ENCODE data around the gene VTI1A.

GRCh38 chr10:112805701-112806100 lies 358.7 kb downstream of the VTI1A start:
- no peak for TF ChIP-seq POLR2A (IDR thresholded peaks at IDR 0.05; ENCODE audit: insufficient read depth in 1 of 2, low read depth in 2 of 2, low read length in 2 of 2)
- no peak for TF ChIP-seq ZNF597 (CRISPR knock-in tag; IDR thresholded peaks at IDR 0.05)
- TF ChIP-seq EP300 (IDR thresholded peaks at IDR 0.05; ENCODE audit: low read depth in 2 of 2, low read length in 2 of 2), result no peak
- TF ChIP-seq EP300 (CRISPR knock-in tag; IDR thresholded peaks at IDR 0.05; ENCODE audit: borderline replicate concordance), result no peak
- no peak for TF ChIP-seq TCF7L2 (IDR thresholded peaks at IDR 0.05; ENCODE audit: low read depth, low read length)
- TF ChIP-seq, protein P1, sequence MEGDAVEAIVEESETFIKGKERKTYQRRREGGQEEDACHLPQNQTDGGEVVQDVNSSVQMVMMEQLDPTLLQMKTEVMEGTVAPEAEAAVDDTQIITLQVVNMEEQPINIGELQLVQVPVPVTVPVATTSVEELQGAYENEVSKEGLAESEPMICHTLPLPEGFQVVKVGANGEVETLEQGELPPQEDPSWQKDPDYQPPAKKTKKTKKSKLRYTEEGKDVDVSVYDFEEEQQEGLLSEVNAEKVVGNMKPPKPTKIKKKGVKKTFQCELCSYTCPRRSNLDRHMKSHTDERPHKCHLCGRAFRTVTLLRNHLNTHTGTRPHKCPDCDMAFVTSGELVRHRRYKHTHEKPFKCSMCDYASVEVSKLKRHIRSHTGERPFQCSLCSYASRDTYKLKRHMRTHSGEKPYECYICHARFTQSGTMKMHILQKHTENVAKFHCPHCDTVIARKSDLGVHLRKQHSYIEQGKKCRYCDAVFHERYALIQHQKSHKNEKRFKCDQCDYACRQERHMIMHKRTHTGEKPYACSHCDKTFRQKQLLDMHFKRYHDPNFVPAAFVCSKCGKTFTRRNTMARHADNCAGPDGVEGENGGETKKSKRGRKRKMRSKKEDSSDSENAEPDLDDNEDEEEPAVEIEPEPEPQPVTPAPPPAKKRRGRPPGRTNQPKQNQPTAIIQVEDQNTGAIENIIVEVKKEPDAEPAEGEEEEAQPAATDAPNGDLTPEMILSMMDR (CRISPR knock-in tag; IDR thresholded peaks at IDR 0.05), result no peak
- TF ChIP-seq HDAC6 (IDR thresholded peaks at IDR 0.05; ENCODE audit: low read depth, low read length), result no peak
- TF ChIP-seq ZNF17 (CRISPR knock-in tag; IDR thresholded peaks at IDR 0.05), result no peak
- TF ChIP-seq, protein P2, sequence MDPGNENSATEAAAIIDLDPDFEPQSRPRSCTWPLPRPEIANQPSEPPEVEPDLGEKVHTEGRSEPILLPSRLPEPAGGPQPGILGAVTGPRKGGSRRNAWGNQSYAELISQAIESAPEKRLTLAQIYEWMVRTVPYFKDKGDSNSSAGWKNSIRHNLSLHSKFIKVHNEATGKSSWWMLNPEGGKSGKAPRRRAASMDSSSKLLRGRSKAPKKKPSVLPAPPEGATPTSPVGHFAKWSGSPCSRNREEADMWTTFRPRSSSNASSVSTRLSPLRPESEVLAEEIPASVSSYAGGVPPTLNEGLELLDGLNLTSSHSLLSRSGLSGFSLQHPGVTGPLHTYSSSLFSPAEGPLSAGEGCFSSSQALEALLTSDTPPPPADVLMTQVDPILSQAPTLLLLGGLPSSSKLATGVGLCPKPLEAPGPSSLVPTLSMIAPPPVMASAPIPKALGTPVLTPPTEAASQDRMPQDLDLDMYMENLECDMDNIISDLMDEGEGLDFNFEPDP (CRISPR knock-in tag; conservative IDR thresholded peaks at IDR 0.05), result no peak
- TF ChIP-seq, protein P3, sequence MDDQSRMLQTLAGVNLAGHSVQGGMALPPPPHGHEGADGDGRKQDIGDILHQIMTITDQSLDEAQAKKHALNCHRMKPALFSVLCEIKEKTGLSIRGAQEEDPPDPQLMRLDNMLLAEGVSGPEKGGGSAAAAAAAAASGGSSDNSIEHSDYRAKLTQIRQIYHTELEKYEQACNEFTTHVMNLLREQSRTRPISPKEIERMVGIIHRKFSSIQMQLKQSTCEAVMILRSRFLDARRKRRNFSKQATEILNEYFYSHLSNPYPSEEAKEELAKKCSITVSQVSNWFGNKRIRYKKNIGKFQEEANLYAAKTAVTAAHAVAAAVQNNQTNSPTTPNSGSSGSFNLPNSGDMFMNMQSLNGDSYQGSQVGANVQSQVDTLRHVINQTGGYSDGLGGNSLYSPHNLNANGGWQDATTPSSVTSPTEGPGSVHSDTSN (CRISPR knock-in tag; IDR thresholded peaks at IDR 0.05; ENCODE audit: borderline replicate concordance), result no peak
- no peak for TF ChIP-seq ZC3H4 (CRISPR knock-in tag; IDR thresholded peaks at IDR 0.05; ENCODE audit: borderline replicate concordance)
- TF ChIP-seq, protein P4, sequence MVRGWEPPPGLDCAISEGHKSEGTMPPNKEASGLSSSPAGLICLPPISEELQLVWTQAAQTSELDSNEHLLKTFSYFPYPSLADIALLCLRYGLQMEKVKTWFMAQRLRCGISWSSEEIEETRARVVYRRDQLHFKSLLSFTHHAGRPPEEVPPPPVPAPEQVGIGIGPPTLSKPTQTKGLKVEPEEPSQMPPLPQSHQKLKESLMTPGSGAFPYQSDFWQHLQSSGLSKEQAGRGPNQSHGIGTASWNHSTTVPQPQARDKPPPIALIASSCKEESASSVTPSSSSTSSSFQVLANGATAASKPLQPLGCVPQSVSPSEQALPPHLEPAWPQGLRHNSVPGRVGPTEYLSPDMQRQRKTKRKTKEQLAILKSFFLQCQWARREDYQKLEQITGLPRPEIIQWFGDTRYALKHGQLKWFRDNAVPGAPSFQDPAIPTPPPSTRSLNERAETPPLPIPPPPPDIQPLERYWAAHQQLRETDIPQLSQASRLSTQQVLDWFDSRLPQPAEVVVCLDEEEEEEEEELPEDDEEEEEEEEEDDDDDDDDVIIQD (CRISPR knock-in tag; IDR thresholded peaks at IDR 0.05; ENCODE audit: low read depth), result no peak
- TF ChIP-seq U2AF2 (IDR thresholded peaks at IDR 0.05; ENCODE audit: low read depth, low read length), result no peak

Data from HepG2 (cell line).